Tibial artery (tissue), 4 donors: ENCODE results near the gene ARHGEF11.

ENCODE experiments used
- DNase-seq, 2 donors: peaks; one replicate each; pipeline ENCODE4 v3.0.0-alpha.2; 2019
- H3K27ac ChIP-seq, 2 donors: fragments of 200-600 bp; sonication (generic) in 1 of 2; 1 replicate in 1 of 2; 2 replicates in 1 of 2; pipeline ENCODE4 v1.5.1; 2018 to 2019; ENCODE audit warnings: mild to moderate bottlenecking in 1 of 2
- H3K27me3 ChIP-seq, 2 donors: fragments of 200-600 bp; sonication (generic) in 1 of 2; one replicate each; pipeline versions ENCODE4 v1.5.1 to v1.6.0; 2016 to 2019
- H3K36me3 ChIP-seq, 3 donors: fragments of 200-600 bp; sonication (generic) in 2 of 3; one replicate each; pipeline ENCODE4 v1.5.1; 2016 to 2019; ENCODE audit warnings: mild to moderate bottlenecking in 2 of 3
- H3K4me1 ChIP-seq, 4 donors: fragments of 200-600 bp; sonication (generic) in 2 of 4; 1 replicate in 3 of 4; 2 replicates in 1 of 4; pipeline ENCODE4 v1.5.1; 2016 to 2019
- H3K4me3 ChIP-seq, 2 donors: fragments of 200-600 bp; sonication (generic) in 1 of 2; 1 replicate in 1 of 2; 2 replicates in 1 of 2; pipeline ENCODE4 v1.5.1; 2018 to 2019; ENCODE audit warnings: mild to moderate bottlenecking in 2 of 2
- H3K9me3 ChIP-seq, 3 donors: fragments of 200-600 bp; sonication (generic) in 1 of 3; one replicate each; pipeline ENCODE4 v1.5.1; 2016 to 2019
- CTCF ChIP-seq, 2 experiments: fragments of 200-600 bp in 1 of 2; fragments of 450-650 bp in 1 of 2; IDR thresholded peaks; one replicate each; pipeline ENCODE4 v1.5.1; 2017 to 2019; ENCODE audit warnings: antibody characterized with exemption in 2 of 2, mild to moderate bottlenecking in 1 of 2, moderate library complexity in 1 of 2
- intact Hi-C: fragments of 100-400 bp; cut with DNase I; formaldehyde crosslinking; loops from one replicate; pipeline ENCODE4 v1.15.0; 2023; ENCODE audit warnings: low total_unique reads

The ARHGEF11 gene

GRCh38 chr1:156913809-156914387 lies 131.6 kb downstream of the ARHGEF11 start:
- intact Hi-C loops: no loop called here
- H3K9me3 ChIP-seq: no peaks in the 10 kb centered on the region
- H3K4me3 ChIP-seq: no peak overlapping the region
- no peak for TF ChIP-seq CTCF (IDR thresholded peaks at IDR 0.05)
- peaks cover 0 to 4% (median 2%) of the 10 kb centered on the region in 4 donors for H3K4me1 ChIP-seq
- DNase-seq: no peak
- no peak overlapping the region for H3K27ac ChIP-seq
- no peaks in the 10 kb centered on the region for H3K27me3 ChIP-seq
- H3K36me3 ChIP-seq: peaks cover 64 to 72% (median 65%) of the 10 kb centered on the region in 3 donors

GRCh38 chr1:156912861-156913808 lies 132.4 kb downstream of the ARHGEF11 start:
- Histone ChIP-seq H3K36me3 (peaks cover 71 to 79% (median 72%) of the 10 kb centered on the region in 3 donors), H3K27me3 (no peaks in the 10 kb centered on the region), H3K27ac (no peak overlapping the region), H3K4me3 (no peak overlapping the region), H3K9me3 (no peaks in the 10 kb centered on the region), H3K4me1 (peaks cover 0 to 4% (median 2%) of the 10 kb centered on the region in 4 donors)
- no peak for DNase-seq
- TF ChIP-seq CTCF (IDR thresholded peaks at IDR 0.05): no peak
- intact Hi-C loops: no loop called here

- no peak for TF ChIP-seq CTCF (IDR thresholded peaks at IDR 0.05)
- H3K9me3 ChIP-seq: no peaks in the 10 kb centered on the region
- H3K4me1 ChIP-seq: peaks cover 0 to 4% (median 2%) of the 10 kb centered on the region in 4 donors
- H3K27me3 ChIP-seq: no peaks in the 10 kb centered on the region
- no peak for DNase-seq
- intact Hi-C loops: no loop called here
- H3K4me3 ChIP-seq: no peak overlapping the region
- H3K27ac ChIP-seq: no peak overlapping the region
- H3K36me3 ChIP-seq: peaks cover 74 to 85% (median 77%) of the 10 kb centered on the region in 3 donors
Observed at GRCh38 chr1:156912310-156912709, 133.2 kb downstream of the ARHGEF11 start.

GRCh38 chr1:156911577-156912298 lies 133.8 kb downstream of the ARHGEF11 start:
- intact Hi-C loops: no loop called here
- H3K27ac ChIP-seq: no peak overlapping the region
- H3K9me3 ChIP-seq: no peaks in the 10 kb centered on the region
- H3K4me1 ChIP-seq: peaks cover 0 to 4% (median 2%) of the 10 kb centered on the region in 4 donors
- H3K27me3 ChIP-seq: no peaks in the 10 kb centered on the region
- H3K4me3 ChIP-seq: no peak overlapping the region
- TF ChIP-seq CTCF (IDR thresholded peaks at IDR 0.05): no peak
- H3K36me3 ChIP-seq: peaks cover 71 to 88% (median 82%) of the 10 kb centered on the region in 3 donors
- DNase-seq: no peak

GRCh38 chr1:156910309-156910782 lies 135.2 kb downstream of the ARHGEF11 start:
- Histone ChIP-seq H3K4me1 (peaks cover 0 to 4% (median 2%) of the 10 kb centered on the region in 4 donors), H3K4me3 (no peak overlapping the region), H3K36me3 (peaks cover 69 to 88% (median 84%) of the 10 kb centered on the region in 3 donors), H3K27me3 (no peaks in the 10 kb centered on the region), H3K27ac (no peak overlapping the region), H3K9me3 (no peaks in the 10 kb centered on the region)
- DNase-seq: no peak
- intact Hi-C loops: no loop called here
- peak; percentile 53 to 79 for TF ChIP-seq CTCF (IDR thresholded peaks at IDR 0.05)
